Measurements from ENCODE around the gene GATAD2A. TPM values are rescaled to one million over a fixed set of nuclear protein-coding genes. Genes with fewer than 3 reads are reported as not detected.
A peak's percentile ranks its signal among the peaks of the same experiment; 100 is the strongest.

GATAD2A gene
- polyA plus RNA-seq, 1 donor (not counting 4 experiments of a cell fraction or from before 2014, with no cell fraction given) = 28.4 TPM

DNA sequence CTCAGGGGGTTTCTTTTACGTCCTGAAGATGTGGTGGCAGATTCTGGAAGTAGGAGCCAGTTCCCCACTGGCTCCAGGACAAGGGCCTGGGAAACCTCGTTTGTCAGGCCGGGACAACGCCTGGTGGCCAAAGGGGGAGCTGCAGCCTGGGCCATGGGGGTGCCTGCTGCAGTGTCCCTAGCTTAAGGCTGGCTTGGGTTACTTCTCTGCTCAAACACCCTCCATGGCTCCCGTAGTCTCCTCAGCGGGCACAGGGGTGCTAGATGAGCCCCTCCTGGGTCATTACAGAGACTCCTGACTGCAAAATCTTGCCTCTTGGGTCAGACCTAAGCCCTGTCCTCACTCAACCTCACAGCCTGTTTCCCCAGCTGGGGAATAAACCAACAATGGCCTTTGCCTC lies 147.3 kb downstream of the GATAD2A start:
- H3K9ac ChIP-seq (ENCODE audit: control insufficient read depth, extremely low read depth, insufficient read depth, low read length) = no peak overlapping the region
- H3K36me3 ChIP-seq (ENCODE audit: control insufficient read depth in 2 of 2, extremely low read depth in 1 of 2, insufficient read depth in 2 of 2, low read length in 2 of 2) = no peaks in the 10 kb centered on the region
- H3K27ac ChIP-seq (ENCODE audit: control insufficient read depth, insufficient read depth, low read length) = no peak overlapping the region
- DNase-seq (ENCODE audit: low read depth, low spot score) = no peak
- H3K9me1 ChIP-seq (ENCODE audit: control insufficient read depth, extremely low read depth, insufficient read depth, low read length) = no peaks in the 10 kb centered on the region
- H4K20me1 ChIP-seq (ENCODE audit: control insufficient read depth, extremely low read depth, insufficient read depth, low read length) = no peaks in the 10 kb centered on the region
- dilution Hi-C loops (cut with MboI; ENCODE audit: extremely low pct_ligation_motif_present, low sequenced_read_pairs) = no loop called here
- no peak overlapping the region for H3K4me3 ChIP-seq (ENCODE audit: control insufficient read depth in 2 of 3, extremely low read depth in 1 of 3, insufficient read depth in 2 of 3, low read depth in 1 of 3, low read length in 3 of 3)
- peak; percentile 54 to 81 (median 67) for TF ChIP-seq CTCF (optimal IDR thresholded peaks at IDR 0.05 in 1 of 3, IDR thresholded peaks at IDR 0.05 in 1 of 3, conservative IDR thresholded peaks at IDR 0.05 in 1 of 3; ENCODE audit: extremely low read depth in 1 of 3, insufficient read depth in 2 of 3, low read length in 3 of 3)
- no peak for TF ChIP-seq EZH2 (IDR thresholded peaks at IDR 0.05; ENCODE audit: low read length)
- no peaks in the 10 kb centered on the region for H3K4me1 ChIP-seq (ENCODE audit: control insufficient read depth, extremely low read depth, insufficient read depth, low read length)
- H3K9me3 ChIP-seq (ENCODE audit: control insufficient read depth, low read depth, low read length) = no peaks in the 10 kb centered on the region
- no peak for FAIRE-seq
- peaks cover 18% of the 10 kb centered on the region for H3K27me3 ChIP-seq (ENCODE audit: control insufficient read depth, extremely low read depth, insufficient read depth, low read length)
- no peak overlapping the region for H2AFZ ChIP-seq (ENCODE audit: control insufficient read depth, low read length)
- no peaks in the 10 kb centered on the region for H3K79me2 ChIP-seq (ENCODE audit: control insufficient read depth, insufficient read depth, low read length)
- no peak overlapping the region for H3K4me2 ChIP-seq (ENCODE audit: control insufficient read depth, extremely low read depth, insufficient read depth, low read depth, low read length)

DNA sequence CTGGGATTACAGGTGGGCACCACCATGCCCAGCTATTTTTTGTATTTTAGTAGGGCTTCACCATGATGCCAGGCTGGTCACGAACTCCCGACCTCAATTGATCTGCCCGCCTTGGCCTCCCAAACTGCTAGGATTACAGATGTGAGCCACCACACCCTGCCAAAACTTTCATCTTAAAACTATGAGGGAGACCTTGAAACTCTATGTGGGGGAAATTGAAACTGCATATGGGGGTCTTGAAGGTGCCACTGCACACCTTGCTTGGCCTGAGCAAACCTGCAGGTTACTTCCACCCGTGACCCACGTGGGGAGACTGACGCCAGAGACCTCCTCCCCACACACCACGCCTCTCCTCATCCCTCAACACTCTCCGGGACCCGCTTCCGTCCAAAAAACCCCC lies 148.2 kb downstream of the GATAD2A start:
- no peak overlapping the region for H2AFZ ChIP-seq (ENCODE audit: control insufficient read depth, low read length)
- no peaks in the 10 kb centered on the region for H3K36me3 ChIP-seq (ENCODE audit: control insufficient read depth in 2 of 2, extremely low read depth in 1 of 2, insufficient read depth in 2 of 2, low read length in 2 of 2)
- no peaks in the 10 kb centered on the region for H3K9me1 ChIP-seq (ENCODE audit: control insufficient read depth, extremely low read depth, insufficient read depth, low read length)
- TF ChIP-seq EZH2 (IDR thresholded peaks at IDR 0.05; ENCODE audit: low read length) (no peak), CTCF (optimal IDR thresholded peaks at IDR 0.05 in 1 of 3, IDR thresholded peaks at IDR 0.05 in 1 of 3, conservative IDR thresholded peaks at IDR 0.05 in 1 of 3; ENCODE audit: extremely low read depth in 1 of 3, insufficient read depth in 2 of 3, low read length in 3 of 3) (no peak)
- H3K4me1 ChIP-seq (ENCODE audit: control insufficient read depth, extremely low read depth, insufficient read depth, low read length) = no peaks in the 10 kb centered on the region
- FAIRE-seq (no peak), DNase-seq (ENCODE audit: low read depth, low spot score) (no peak)
- no peaks in the 10 kb centered on the region for H4K20me1 ChIP-seq (ENCODE audit: control insufficient read depth, extremely low read depth, insufficient read depth, low read length)
- H3K4me3 ChIP-seq (ENCODE audit: control insufficient read depth in 2 of 3, extremely low read depth in 1 of 3, insufficient read depth in 2 of 3, low read depth in 1 of 3, low read length in 3 of 3) = no peak overlapping the region
- H3K27ac ChIP-seq (ENCODE audit: control insufficient read depth, insufficient read depth, low read length) = no peak overlapping the region
- no peak overlapping the region for H3K9ac ChIP-seq (ENCODE audit: control insufficient read depth, extremely low read depth, insufficient read depth, low read length)
- peaks cover 17% of the 10 kb centered on the region for H3K27me3 ChIP-seq (ENCODE audit: control insufficient read depth, extremely low read depth, insufficient read depth, low read length)
- dilution Hi-C loops (cut with MboI; ENCODE audit: extremely low pct_ligation_motif_present, low sequenced_read_pairs) = no loop called here
- no peaks in the 10 kb centered on the region for H3K9me3 ChIP-seq (ENCODE audit: control insufficient read depth, low read depth, low read length)
- H3K79me2 ChIP-seq (ENCODE audit: control insufficient read depth, insufficient read depth, low read length) = no peaks in the 10 kb centered on the region
- H3K4me2 ChIP-seq (ENCODE audit: control insufficient read depth, extremely low read depth, insufficient read depth, low read depth, low read length) = no peak overlapping the region
